Inflammatory macrophage treated with lipopolysaccharide for 1 hour (primary cell): ENCODE data around the gene FAM3A.
"Not testable (repeated sequence)": the region's sequence is repeated elsewhere in the genome, so short reads cannot be mapped to it uniquely, and the experiment has no call there.

Source experiments
- DNase-seq, 2 donors: peaks; one replicate each; pipeline ENCODE4 v3.0.0-alpha.2; 2020 to 2022

Gene FAM3A

GRCh38 chrX:154501423-154501822, 14.6 kb downstream of the FAM3A start:
- DNase-seq = not testable (repeated sequence)

GRCh38 chrX:154496591-154497137, 19.4 kb downstream of the FAM3A start:
- DNase-seq = not testable (repeated sequence)

GRCh38 chrX:154495472-154495922, 20.5 kb downstream of the FAM3A start:
- DNase-seq = no peak

DNA sequence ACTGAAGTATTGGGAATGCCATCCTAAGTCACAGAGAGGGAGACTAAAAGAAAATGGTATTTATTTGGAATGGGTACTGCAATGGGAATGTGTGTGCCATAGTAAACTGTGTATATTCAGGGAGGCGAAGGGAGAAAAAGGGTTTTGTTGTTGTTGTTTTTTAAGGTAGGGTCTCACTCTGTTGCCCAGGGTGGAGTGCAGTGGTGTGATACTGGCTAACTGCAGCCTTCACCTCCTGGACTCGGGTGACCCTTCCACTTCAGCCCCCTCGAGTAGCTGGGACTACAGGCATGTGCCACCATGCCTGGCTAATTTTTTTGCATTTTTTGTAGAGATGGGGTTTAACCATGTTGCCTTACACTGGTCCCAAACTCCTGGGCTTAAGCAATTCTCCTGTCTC, 21.3 kb downstream of the FAM3A start:
- DNase-seq = no peak

- peak; percentile 87 to 89 for DNase-seq
Observed at GRCh38 chrX:154490414-154491083, 25.5 kb downstream of the FAM3A start, which contains the start of gene SLC10A3. Gene SLC10A3, minus strand, starts transcription at chrX:154490629. Its CDS starts 1,689 bp downstream, at chrX:154488940.

DNA sequence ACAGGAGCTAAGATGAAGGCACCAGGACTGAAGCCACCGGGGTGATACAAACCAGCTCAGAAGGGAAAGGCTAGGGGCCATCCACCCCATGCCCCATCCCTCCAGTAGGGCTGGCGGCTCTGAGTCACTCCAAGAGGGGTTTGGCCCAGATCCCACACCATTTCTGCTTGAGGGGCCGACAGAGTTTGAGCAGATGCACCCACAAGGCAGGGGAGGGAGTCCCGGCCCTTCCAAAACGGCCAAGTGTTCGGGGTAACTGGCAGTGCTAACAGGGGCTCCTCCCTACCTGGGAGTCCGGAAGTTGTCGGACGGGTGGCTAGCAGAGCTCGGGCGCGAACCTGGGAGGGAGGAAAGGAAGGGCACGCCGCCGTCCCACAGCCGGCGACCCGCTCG, 26.0 kb downstream of the FAM3A start:
- DNase-seq = no peak

- no peak for DNase-seq
Observed at GRCh38 chrX:154489182-154489581, 26.9 kb downstream of the FAM3A start.

DNA sequence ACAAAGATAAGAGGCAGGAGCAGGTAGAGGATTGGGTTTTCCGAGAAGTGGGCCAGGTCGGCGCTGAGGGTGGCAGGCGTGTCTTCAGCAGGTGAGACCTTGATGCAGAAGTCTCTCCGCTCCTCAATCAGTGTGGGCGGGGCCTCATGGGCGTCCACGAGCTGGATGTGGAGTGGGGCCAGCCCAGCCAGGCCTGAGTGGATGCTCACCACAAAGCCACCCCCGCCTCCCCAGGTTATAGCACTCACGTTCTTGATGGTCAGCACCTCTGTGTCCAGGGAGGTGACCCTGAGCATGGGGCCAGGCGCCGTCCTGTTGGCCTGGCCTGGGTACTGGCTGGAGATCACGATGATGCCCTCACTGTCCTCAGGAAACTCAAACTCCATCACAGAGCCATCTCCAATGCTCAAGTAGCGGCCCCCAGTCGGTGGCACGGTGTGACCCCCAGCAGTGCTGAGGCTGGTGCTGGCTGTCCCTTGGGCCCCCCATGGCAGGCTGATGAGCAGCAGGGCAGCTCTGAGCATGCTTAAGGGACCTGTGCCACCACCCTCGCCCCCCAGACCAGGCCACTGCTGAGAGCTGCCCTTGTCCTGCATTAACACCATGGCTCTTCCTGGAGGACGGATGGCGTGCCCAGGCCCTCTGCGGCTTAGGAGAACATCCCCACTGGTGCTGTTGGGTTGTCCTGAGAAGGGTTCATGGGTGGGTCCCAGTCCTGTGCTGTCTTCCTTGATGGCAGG, 27.5 kb downstream of the FAM3A start:
- no peak for DNase-seq

GRCh38 chrX:154487518-154488290, 28.3 kb downstream of the FAM3A start:
- DNase-seq = no peak

DNA sequence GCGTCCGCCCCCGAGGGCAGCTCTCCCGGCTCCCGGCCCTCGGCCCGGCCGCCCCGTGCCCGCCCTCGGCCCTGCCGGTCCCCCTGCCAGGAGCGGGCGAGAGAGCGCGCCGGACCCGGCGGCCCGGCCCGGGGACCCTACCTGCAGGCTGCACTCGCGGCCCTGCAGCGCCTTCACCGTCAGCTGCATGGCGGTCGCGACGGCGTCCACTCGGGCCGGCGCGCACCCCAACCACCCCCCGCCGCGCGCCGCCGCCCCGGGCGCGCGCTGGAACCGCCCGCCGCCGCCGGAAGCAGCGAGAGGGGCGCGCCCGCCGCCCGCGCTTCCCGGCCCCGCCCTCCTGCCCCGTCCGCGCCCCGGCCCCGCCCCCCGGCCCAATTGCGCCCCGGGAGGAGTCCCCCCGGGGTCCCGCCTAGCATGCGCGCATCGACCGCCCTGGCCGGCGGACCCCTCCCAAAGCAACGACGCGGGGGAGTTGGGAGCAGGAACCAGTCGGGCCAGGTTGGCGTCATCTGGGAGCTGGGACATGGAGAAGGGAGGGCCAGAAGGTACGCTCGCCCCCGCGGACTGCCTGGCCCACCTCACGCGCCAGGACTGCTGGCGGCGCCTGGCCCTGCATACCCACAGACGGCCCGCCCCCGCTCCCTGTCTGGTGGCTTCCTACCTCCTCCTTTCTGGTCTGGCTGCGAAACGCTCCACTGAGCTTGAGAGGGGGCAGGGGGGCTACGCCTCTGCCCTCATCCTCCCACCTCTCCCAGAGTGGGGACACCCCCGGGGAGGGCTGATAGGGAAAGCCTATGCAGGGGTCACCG, 29.4 kb downstream of the FAM3A start, which contains the start of gene UBL4A:
UBL4A (minus strand) TSS at position 220 of the 812 bp plus-strand sequence; CDS start at position 189, 31 bp downstream.
- peak in 1 of 2 donors; percentile 21 for DNase-seq

GRCh38 chrX:154486052-154486395, 30.0 kb downstream of the FAM3A start:
- DNase-seq = no peak

DNA sequence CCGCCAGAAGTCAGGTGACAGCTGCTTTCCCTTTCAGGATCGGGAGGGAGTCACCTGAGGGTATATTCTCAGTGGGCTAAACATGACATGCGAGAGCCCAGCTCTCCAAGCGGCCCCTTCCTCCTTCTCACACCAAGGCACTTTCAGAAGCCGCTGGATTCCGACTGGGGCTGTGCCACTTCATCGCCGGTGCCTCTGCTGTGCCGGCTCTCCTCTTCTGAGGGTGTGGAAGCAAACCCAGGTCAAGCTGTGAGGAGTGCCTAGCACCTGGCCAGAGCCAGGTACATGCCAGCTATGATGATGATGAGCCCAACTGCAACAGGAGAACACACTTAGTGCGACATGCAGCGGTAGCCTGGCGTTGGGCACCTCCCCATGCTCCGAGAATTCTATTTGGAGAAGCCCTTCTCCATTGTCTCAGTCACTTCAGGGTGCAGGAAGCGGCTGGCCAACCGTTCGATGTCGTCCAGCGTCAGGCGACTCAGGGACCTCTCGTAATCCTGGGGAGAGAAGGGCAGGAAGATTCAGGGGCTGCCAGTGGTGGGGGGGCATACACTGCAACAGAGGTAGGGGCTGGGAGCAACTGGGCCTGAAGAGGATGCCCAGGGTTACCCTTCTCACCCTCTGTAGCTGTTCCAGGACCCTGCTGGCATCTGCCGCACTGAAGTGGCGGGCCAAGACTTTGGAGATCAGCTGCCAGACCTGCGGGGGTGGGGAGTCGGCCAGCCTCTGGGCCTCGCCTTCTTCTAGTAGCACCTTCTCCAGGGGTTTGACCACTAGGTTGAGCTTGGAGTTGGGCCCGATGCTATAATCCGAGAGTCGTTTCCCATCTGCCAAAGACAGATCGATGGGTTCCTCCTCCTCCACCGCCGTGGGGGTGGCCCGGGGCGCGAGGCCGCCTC, 30.6 kb downstream of the FAM3A start:
- DNase-seq = no peak

GRCh38 chrX:154484255-154485149, 31.5 kb downstream of the FAM3A start:
- peak in 1 of 2 donors; percentile 17 for DNase-seq

GRCh38 chrX:154483325-154483724, 32.7 kb downstream of the FAM3A start:
- DNase-seq = no peak

DNA sequence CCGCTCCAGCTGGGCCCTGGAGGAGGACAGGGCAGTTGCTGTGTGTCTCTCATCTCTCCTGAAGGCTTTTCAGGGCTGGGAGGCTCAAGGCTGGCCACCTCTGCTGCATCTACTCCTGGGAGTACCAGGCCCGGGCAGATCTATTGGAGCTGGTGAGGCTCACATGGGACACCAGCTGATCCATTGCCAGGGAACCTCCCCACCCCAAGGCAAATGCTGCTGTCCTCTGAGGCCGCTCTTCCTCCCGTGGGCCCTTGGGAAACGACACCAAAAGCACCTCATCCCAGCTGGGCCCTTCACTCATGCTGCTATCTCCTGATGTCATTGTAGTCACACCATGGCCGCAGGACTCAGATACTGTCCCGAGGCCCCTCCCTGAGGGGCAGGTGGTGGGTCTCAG, 33.2 kb downstream of the FAM3A start:
- no peak for DNase-seq

- DNase-seq = no peak
Observed at GRCh38 chrX:154481911-154482601, 34.0 kb downstream of the FAM3A start.

GRCh38 chrX:154481195-154481594, 34.8 kb downstream of the FAM3A start:
- DNase-seq = no peak

- DNase-seq = peak; percentile 86 to 91
Observed at GRCh38 chrX:154478728-154479622, 37.1 kb downstream of the FAM3A start, which contains the start of gene LAGE3. Gene LAGE3, minus strand, starts transcription at chrX:154479281. Its CDS starts 366 bp downstream, at chrX:154478915.
